Hepatocyte (in vitro differentiated cells): ENCODE measurements around the gene MEIS3. TPM values are rescaled to one million over a fixed set of nuclear protein-coding genes. Genes with fewer than 3 reads are reported as not detected.

ENCODE experiments used
- DNase-seq: peaks from one replicate; pipeline ENCODE4 v3.0.0-alpha.2; 2016; ENCODE audit warnings: low spot score
- H2AFZ ChIP-seq: fragments of 200-600 bp; sonication (generic); 2 replicates; pipeline ENCODE4 v1.6.0; 2016; ENCODE audit warnings: antibody characterized with exemption, mild to moderate bottlenecking
- H3K27ac ChIP-seq: fragments of 200-600 bp; sonication (generic); 2 replicates; pipeline ENCODE4 v1.5.1; 2016; ENCODE audit warnings: mild to moderate bottlenecking
- H3K27me3 ChIP-seq: fragments of 200-600 bp; sonication (generic); 2 replicates; pipeline ENCODE4 v1.6.1; 2016
- H3K36me3 ChIP-seq: fragments of 200-600 bp; sonication (generic); replicated peaks from 2 replicates; pipeline ENCODE4 v1.5.1; 2016; ENCODE audit warnings: low read depth; ENCODE audit not compliant: insufficient read depth
- H3K4me1 ChIP-seq: fragments of 200-600 bp; sonication (generic); 2 replicates; pipeline ENCODE4 v1.5.1; 2016; ENCODE audit warnings: mild to moderate bottlenecking, moderate library complexity; ENCODE audit not compliant: insufficient read depth
- H3K4me2 ChIP-seq: fragments of 200-600 bp; sonication (generic); 2 replicates; pipeline ENCODE4 v1.6.0; 2016
- H3K4me3 ChIP-seq: fragments of 200-600 bp; sonication (generic); 2 replicates; pipeline ENCODE4 v1.5.1; 2016; ENCODE audit warnings: mild to moderate bottlenecking
- H3K79me2 ChIP-seq: fragments of 200-600 bp; sonication (generic); 2 replicates; pipeline ENCODE4 v1.6.0; 2017; ENCODE audit warnings: mild to moderate bottlenecking
- H3K9me2 ChIP-seq: fragments of 200-600 bp; sonication (generic); replicated peaks from 2 replicates; pipeline ENCODE4 v1.6.0; 2017; ENCODE audit warnings: mild to moderate bottlenecking; ENCODE audit not compliant: insufficient read depth
- H3K9me3 ChIP-seq: fragments of 200-600 bp; sonication (generic); 2 replicates; pipeline ENCODE4 v1.5.1; 2016; ENCODE audit warnings: low read depth, mild to moderate bottlenecking
- H4K20me1 ChIP-seq: fragments of 200-600 bp; sonication (generic); 2 replicates; pipeline ENCODE4 v1.6.0; 2016; ENCODE audit warnings: mild to moderate bottlenecking; ENCODE audit not compliant: insufficient read depth, poor library complexity, severe bottlenecking
- CTCF ChIP-seq: fragments of 200-600 bp; sonication (generic); IDR thresholded peaks from 2 replicates; pipeline ENCODE4 v1.5.1; 2016; ENCODE audit warnings: antibody characterized with exemption, mild to moderate bottlenecking; ENCODE audit not compliant: poor library complexity
- EZH2 ChIP-seq: fragments of 200-600 bp; sonication (generic); IDR thresholded peaks from 2 replicates; pipeline ENCODE4 v1.6.1; 2016; ENCODE audit warnings: antibody characterized with exemption, mild to moderate bottlenecking, borderline replicate concordance
- EZH2phosphoT487 ChIP-seq: fragments of 200-600 bp; sonication (generic); IDR thresholded peaks from one replicate; pipeline ENCODE4 v1.6.1; 2018; ENCODE audit warnings: antibody characterized with exemption, mild to moderate bottlenecking, low read depth, moderate library complexity; ENCODE audit not compliant: unreplicated experiment, severe bottlenecking
- WGBS: methylation state at CpG from one replicate; pipeline ENCODE4 v1.1.6; 2016; ENCODE audit warnings: low lambda C conversion rate; ENCODE audit errors: missing lambda C conversion rate; 5-methylcytosine and 5-hydroxymethylcytosine counted together
- polyA plus RNA-seq: library from polyadenylated mRNA; unstranded; fragments of >200 nt; fragmentation: Nextera tagmentation; extraction: Ambion mirVana; gene quantifications from 2 replicates; pipeline ENCODE4 v1.2.1, GENCODE V29; 2016
- total RNA-seq: library from RNA; depleted of rRNA; stranded (reverse); fragments of >200 nt; gene quantifications from 2 replicates; pipeline ENCODE4 v1.2.3, GENCODE V29; 2014

The MEIS3 gene
- total and polyA plus RNA-seq, 2 experiments from 2014 or later, result 21.2 to 47.0 TPM

- DNase-seq, result no peak
- Histone ChIP-seq H3K4me2 (no peak overlapping the region), H4K20me1 (no peaks in the 10 kb centered on the region), H3K4me3 (no peak overlapping the region), H3K79me2 (no peaks in the 10 kb centered on the region), H3K27ac (no peak overlapping the region), H3K27me3 (peaks cover 12% of the 10 kb centered on the region), H3K9me3 (no peaks in the 10 kb centered on the region), H3K4me1 (no peaks in the 10 kb centered on the region), H2AFZ (no peak overlapping the region), H3K36me3 (no peaks in the 10 kb centered on the region), H3K9me2 (no peaks in the 10 kb centered on the region)
- TF ChIP-seq CTCF (no peak), EZH2phosphoT487 (no peak), EZH2 (no peak)
- WGBS, result 96% methylated on average over 4 of the region's 4 CpGs
Measured at GRCh38 chr19:47405197-47405550, 14.2 kb downstream of the MEIS3 start.

- H3K4me3 ChIP-seq, result no peak overlapping the region
- H4K20me1 ChIP-seq, result no peaks in the 10 kb centered on the region
- DNase-seq, result no peak
- H2AFZ ChIP-seq, result no peak overlapping the region
- H3K4me2 ChIP-seq, result no peak overlapping the region
- TF ChIP-seq CTCF (no peak), EZH2 (no peak), EZH2phosphoT487 (no peak)
- H3K27ac ChIP-seq, result no peak overlapping the region
- no peaks in the 10 kb centered on the region for H3K4me1 ChIP-seq
- 91% methylated on average over 9 of the region's 9 CpGs for WGBS
- H3K79me2 ChIP-seq, result no peaks in the 10 kb centered on the region
- H3K9me2 ChIP-seq, result no peaks in the 10 kb centered on the region
- no peaks in the 10 kb centered on the region for H3K9me3 ChIP-seq
- H3K27me3 ChIP-seq, result peaks cover 12% of the 10 kb centered on the region
- H3K36me3 ChIP-seq, result no peaks in the 10 kb centered on the region
Measured at GRCh38 chr19:47404334-47405196, 14.8 kb downstream of the MEIS3 start.

GRCh38 chr19:47402504-47402903, 16.8 kb downstream of the MEIS3 start:
- Histone ChIP-seq H3K9me3 (no peaks in the 10 kb centered on the region), H4K20me1 (no peaks in the 10 kb centered on the region), H3K27me3 (peaks cover 11% of the 10 kb centered on the region), H3K36me3 (no peaks in the 10 kb centered on the region), H3K4me3 (no peak overlapping the region), H3K4me2 (no peak overlapping the region), H3K4me1 (no peaks in the 10 kb centered on the region), H3K27ac (no peak overlapping the region), H3K79me2 (no peaks in the 10 kb centered on the region), H2AFZ (no peak overlapping the region), H3K9me2 (no peaks in the 10 kb centered on the region)
- TF ChIP-seq EZH2 (no peak), EZH2phosphoT487 (no peak), CTCF (no peak)
- 87% methylated on average over 16 of the region's 16 CpGs for WGBS
- no peak for DNase-seq
